MM.1S (cell line): ENCODE measurements around the gene CD82.

Experiments
- EZH2 ChIP-seq: fragments of 300-600 bp; sonication (generic); optimal IDR thresholded peaks from 2 replicates; pipeline ENCODE3; 2017; ENCODE audit warnings: low read depth, mild to moderate bottlenecking, antibody characterized with exemption, low read length, mixed read lengths
- TF ChIP-seq, protein P1 (sequence below): fragments of 300-600 bp; sonication (generic); IDR thresholded peaks from 2 replicates; pipeline ENCODE4 v1.5.1; 2016; ENCODE audit warnings: antibody characterized with exemption, low read length, mixed read lengths

DNA sequence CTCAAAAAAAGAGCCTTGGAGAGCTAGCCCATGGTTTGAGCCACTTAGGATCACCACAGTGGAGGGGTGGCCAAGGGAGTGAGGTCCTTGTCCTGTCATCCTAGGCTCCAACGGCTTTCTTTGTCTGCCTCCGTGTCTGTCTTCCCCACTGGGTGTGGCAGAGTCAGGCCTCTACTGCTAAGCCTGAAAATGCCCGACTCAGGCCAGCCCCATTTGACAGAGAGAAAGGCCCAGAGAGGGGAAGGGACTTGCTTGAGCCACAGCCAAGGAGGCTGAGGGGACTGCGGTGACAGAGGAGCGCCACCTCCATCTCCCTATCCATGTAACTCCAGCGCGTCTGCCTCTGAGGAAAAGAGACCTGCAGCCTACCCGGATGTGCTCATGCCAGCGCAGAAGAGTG, 27.8 kb upstream of the CD82 start:
- TF ChIP-seq, protein P1, sequence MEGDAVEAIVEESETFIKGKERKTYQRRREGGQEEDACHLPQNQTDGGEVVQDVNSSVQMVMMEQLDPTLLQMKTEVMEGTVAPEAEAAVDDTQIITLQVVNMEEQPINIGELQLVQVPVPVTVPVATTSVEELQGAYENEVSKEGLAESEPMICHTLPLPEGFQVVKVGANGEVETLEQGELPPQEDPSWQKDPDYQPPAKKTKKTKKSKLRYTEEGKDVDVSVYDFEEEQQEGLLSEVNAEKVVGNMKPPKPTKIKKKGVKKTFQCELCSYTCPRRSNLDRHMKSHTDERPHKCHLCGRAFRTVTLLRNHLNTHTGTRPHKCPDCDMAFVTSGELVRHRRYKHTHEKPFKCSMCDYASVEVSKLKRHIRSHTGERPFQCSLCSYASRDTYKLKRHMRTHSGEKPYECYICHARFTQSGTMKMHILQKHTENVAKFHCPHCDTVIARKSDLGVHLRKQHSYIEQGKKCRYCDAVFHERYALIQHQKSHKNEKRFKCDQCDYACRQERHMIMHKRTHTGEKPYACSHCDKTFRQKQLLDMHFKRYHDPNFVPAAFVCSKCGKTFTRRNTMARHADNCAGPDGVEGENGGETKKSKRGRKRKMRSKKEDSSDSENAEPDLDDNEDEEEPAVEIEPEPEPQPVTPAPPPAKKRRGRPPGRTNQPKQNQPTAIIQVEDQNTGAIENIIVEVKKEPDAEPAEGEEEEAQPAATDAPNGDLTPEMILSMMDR, result no peak
- no peak for TF ChIP-seq EZH2
